HG03439 (cell line): Measurements from ENCODE around the gene C12orf57.

Experiments used
- ATAC-seq: cut with Tn5 transposase; IDR thresholded peaks from one replicate; pipeline ENCODE4 v1.9.1; 2021; ENCODE audit warnings: mild to moderate bottlenecking, moderate library complexity; ENCODE audit not compliant: unreplicated experiment

The C12orf57 gene

GRCh38 chr12:6936636-6937480 lies 7.0 kb upstream of the C12orf57 start:
- peak; percentile 9 for ATAC-seq

- peak; percentile 77 for ATAC-seq
These were observed 6.1 kb upstream of the C12orf57 start for GRCh38 chr12:6937481-6938352.

GRCh38 chr12:6938353-6939190 lies 5.2 kb upstream of the C12orf57 start:
- ATAC-seq: no peak

GRCh38 chr12:6939191-6939540 lies 4.7 kb upstream of the C12orf57 start:
- ATAC-seq: no peak

- ATAC-seq: no peak
These were observed 2.6 kb upstream of the C12orf57 start for GRCh38 chr12:6941267-6941666.

GRCh38 chr12:6941782-6942181 lies 2.0 kb upstream of the C12orf57 start:
- no peak for ATAC-seq

GRCh38 chr12:6942331-6942665 lies 1.5 kb upstream of the C12orf57 start:
- no peak for ATAC-seq

GRCh38 chr12:6943389-6943721 lies 467 bp upstream of the C12orf57 start:
- ATAC-seq: peak; percentile 35

GRCh38 chr12:6944381-6945186 lies 762 bp downstream of the C12orf57 start:
- peak; percentile 32 for ATAC-seq

GRCh38 chr12:6945613-6946012 lies 1.8 kb downstream of the C12orf57 start:
- ATAC-seq: no peak

GRCh38 chr12:6946033-6946919 lies 2.5 kb downstream of the C12orf57 start:
- no peak for ATAC-seq

GRCh38 chr12:6946920-6947374 lies 3.1 kb downstream of the C12orf57 start:
- no peak for ATAC-seq

GRCh38 chr12:6947615-6948014 lies 3.8 kb downstream of the C12orf57 start:
- no peak for ATAC-seq

- ATAC-seq: no peak
These were observed 5.2 kb downstream of the C12orf57 start for GRCh38 chr12:6948873-6949594.

GRCh38 chr12:6950401-6950801 lies 6.6 kb downstream of the C12orf57 start:
- no peak for ATAC-seq

- ATAC-seq: no peak
These were observed 7.2 kb downstream of the C12orf57 start, which contains the start of gene PTPN6 for GRCh38 chr12:6950811-6951540. Gene PTPN6, plus strand, starts transcription at chr12:6951356. Its CDS starts 157 bp downstream, at chr12:6951513.

GRCh38 chr12:6951551-6952120 lies 7.8 kb downstream of the C12orf57 start:
- no peak for ATAC-seq
